Nucleus accumbens (tissue), 56 donors: Measurements from ENCODE around the gene FCRLB.
"Not testable (repeated sequence)": the region's sequence is repeated elsewhere in the genome, so short reads cannot be mapped to it uniquely, and the experiment has no call there.

Experiments used
- DNase-seq, 56 donors: peaks; one replicate each; lab custom pipeline; 2025; lab: John Stamatoyannopoulos, UW

The FCRLB gene, protein sequence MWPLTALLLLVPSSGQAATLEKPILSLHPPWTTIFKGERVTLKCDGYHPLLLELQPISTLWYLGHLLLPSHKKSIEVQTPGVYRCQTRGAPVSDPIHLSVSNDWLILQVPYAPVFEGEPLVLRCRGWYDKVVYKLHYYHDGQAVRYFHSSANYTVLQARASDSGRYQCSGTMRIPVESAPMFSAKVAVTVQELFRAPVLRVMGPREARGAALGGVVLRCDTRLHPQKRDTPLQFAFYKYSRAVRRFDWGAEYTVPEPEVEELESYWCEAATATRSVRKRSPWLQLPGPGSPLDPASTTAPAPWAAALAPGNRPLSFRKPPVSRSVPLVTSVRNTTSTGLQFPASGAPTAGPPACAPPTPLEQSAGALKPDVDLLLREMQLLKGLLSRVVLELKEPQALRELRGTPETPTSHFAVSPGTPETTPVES

GRCh38 chr1:161720956-161721737 is at the start of gene FCRLB:
Gene FCRLB (plus strand): TSS chr1:161721544. CDS start chr1:161722673, 1,129 bp downstream.
- DNase-seq = no peak

DNA sequence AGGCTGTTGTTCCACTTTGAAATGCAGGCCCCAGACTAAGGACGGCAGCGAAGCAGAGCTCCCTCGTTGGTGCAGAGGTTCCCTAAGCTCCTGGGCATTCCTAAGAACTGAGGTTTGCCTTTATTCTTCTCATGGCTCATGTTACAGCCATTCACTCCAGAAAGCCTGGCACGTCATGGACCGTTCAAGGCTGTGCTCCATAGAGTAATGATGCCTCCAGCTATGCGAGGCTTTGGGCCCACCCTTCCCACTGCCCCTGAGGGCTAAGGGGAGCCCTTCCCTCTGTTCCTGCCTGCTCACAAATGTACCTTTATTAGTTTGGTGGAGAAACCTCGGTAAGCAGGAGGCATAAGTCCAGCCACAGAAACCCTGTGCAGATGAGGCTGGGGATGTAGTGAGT is 47.9 kb upstream of the FCRLB start:
- not testable (repeated sequence) for DNase-seq

GRCh38 chr1:161674447-161674846 is 46.9 kb upstream of the FCRLB start:
- not testable (repeated sequence) for DNase-seq

DNA sequence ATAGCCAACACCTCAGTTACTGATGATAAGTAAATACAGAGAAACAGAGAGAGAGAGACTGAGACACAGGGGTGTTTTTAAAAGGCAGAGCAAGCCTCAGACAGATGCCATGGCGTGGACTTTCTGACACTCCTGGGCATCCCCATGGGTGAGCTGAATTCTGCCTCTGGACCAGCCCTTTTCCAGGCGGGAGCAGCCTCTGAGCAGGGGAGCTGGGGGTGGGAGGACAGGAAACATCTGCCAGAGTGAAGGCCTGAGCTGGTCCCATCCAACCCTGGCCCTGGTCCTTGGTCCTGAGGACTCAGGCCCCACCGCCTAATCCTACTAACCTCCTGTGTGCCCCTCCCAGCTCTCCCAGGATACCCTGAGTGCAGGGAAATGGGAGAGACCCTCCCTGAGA is 46.4 kb upstream of the FCRLB start:
- not testable (repeated sequence) for DNase-seq

GRCh38 chr1:161676441-161676840 is 44.9 kb upstream of the FCRLB start:
- peak in 1 of 56 donors; percentile 33 for DNase-seq

- no peak for DNase-seq
These were observed 44.2 kb upstream of the FCRLB start for GRCh38 chr1:161676958-161677689.

DNA sequence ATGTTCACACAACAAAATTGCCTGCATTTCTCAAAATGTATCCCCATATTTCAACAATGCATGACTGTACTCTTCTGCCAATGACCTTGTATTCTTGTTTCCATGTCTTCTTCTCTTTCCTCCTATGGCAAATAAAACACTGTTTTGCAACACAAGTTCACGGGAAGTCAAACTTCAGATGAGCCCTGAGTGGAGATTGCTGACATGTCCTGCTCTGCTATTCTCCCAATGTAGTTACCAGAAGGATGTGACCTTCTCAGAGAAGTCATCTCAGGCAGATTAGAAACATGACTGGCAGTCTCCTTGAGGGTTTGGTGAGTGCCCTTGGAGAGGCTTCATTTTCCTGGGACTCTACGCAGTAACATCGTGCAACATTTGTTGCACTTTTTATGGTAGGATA is 42.8 kb upstream of the FCRLB start:
- DNase-seq = no peak

DNA sequence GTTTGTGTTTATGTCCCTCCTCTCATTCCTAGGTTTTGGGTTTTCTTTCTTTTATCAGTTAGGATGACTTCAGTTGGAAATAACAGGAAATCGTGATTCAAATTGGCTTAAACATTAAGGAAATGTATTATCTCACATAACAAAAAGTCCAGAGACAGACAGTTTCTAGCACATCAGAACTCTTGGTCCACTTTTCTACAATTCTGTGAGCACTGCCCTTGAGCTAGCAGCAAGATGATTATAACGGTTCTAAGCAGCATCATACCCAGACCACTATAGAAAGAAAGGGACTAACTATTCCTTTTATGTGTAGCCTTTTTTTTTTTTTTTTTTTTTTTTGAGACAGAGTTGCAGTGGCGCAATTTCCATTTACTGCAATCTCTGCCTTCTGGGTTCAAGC is 39.5 kb upstream of the FCRLB start:
- no peak for DNase-seq

- DNase-seq = no peak
These were observed 32.4 kb upstream of the FCRLB start for GRCh38 chr1:161688946-161689345.

DNA sequence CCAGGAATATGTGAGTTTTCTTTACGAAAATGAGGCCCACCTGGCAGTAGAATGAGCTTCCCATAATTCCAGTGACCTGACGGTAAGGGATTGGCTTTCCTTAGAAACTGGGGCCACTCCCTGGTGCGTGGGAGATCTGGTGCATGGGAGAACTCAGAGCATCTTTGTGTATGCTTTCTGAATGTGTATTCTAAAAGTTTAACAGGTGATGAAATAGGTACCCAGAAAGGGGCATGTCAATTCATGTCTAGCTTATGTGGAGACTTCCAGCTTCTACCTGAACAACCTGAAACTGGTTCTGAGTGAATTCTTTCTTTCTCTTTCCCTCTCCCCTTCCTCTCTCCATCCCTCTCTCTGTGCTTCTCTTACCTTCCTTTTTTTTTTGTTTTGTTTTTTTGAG is 29.5 kb upstream of the FCRLB start:
- DNase-seq = no peak

DNA sequence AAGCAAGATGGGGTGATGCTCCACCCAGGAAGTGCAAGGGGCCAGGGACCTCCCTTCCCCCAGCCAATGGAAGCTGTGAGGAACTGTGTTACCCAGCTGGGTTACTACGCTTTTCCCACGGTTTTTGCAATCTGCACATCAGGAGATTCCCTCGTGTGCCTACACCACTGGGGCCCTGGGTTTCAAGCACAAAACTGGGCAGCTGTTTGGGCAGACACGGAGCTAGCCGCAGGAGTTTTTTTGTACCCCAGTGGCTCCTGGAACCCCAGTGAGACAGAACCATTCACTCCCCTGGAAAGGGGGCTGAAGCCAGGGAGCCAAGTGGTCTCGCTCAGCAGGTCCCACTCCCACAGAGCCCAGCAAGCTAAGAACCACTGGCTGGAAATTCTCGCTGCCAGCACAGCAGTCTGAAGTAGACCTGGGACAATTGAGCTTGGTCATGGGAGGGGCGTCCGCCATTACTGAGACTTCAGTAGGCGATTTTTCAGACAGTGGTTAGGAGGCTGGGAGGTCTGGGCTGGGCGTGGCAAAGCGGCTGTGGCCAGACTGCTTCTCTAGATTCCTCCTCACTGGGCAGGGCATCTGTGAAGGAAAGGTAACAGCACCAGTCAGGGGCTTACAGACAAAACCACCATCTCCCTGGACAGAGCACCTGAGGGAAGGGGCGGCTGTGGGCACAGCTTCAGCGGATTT is 28.2 kb upstream of the FCRLB start:
- DNase-seq = not testable (repeated sequence)

- not testable (repeated sequence) for DNase-seq
These were observed 23.0 kb upstream of the FCRLB start for GRCh38 chr1:161698302-161698701.

- DNase-seq = no peak
These were observed 19.1 kb upstream of the FCRLB start for GRCh38 chr1:161702250-161702649.

GRCh38 chr1:161705537-161705936 is 15.8 kb upstream of the FCRLB start:
- DNase-seq = no peak

DNA sequence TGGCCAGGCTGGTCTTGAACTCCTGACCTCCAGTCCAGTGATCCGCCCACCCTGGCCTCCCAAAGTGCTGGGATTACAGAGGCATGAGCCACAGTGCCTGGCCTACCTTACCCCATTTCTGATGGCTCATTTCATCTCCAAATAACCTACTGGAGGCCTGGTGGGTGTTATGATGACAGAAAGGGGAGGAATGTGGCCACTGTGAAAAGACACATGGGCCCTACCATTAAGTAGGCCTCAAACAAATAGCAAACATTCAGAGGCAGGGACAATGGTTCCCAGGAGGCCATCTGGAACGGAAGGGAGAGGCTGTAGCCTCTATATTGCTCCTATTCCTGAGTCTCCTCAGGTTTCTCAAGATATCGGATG is 15.2 kb upstream of the FCRLB start:
- DNase-seq = no peak

DNA sequence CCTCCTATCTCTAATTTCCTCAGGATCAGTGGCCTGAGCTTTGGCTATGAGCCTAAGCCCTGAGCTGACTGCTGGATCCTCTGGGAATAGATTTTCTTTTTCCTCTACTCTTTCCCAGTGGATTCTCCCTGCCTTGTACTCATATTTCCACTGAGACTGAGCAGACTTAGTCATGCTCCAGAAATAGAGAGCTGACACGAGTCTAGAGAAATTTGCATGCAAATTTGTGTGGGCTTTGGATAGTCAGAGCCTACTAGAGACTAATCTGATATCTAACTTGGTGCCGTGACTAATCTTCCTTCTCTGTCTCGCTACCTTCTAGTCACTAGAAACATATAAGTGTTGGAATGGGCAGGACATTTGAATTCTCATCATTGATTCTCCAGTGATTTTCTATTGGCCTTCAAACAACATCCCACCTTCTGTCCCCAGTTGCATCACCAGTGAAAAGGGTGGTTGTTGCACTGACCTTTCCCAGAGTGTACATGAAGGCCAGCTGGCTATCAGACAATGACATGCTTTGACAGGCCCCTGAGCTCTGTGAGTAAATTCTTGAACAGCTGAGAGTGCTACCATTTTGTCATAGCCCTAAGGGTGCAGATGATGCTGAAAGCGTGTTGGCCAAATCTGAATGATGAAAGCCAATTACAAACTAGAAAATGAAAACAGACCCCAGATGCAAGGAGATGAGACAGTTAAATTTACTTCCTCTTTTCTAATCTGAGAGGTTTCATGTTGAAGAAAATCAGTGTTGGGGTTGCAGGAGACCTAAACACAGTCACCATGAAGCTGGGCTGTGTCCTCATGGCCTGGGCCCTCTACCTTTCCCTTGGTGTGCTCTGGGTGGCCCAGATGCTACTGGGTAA is 14.6 kb upstream of the FCRLB start, which contains the start of gene FCRLA:
Gene FCRLA, plus strand, starts transcription at position 748 of the 866 bp plus-strand sequence. Its CDS starts 36 bp downstream, at position 784.
- DNase-seq = peak in 23 of 56 donors; percentile 2 to 52 (median 20)

GRCh38 chr1:161707503-161707902 is 13.8 kb upstream of the FCRLB start:
- no peak for DNase-seq

DNA sequence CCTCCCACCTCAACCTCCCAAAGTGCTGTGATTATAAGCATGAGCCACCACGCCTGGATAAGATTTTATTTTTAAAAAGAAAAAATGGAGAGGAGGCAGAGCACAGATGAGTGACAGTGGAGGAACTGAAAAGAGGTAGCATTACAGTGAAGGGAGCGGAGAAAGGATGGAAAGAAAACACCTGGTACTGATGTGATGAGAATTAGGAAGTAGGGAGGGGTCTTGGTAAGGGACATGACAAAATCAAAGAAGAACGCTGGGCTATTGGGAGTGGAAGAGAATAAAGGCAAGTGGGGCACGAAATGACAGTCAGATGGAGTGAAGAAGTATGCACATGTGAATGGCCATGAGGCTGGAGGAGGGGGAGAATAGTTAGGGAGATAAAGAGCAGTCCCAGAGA is 12.0 kb upstream of the FCRLB start:
- DNase-seq = no peak

DNA sequence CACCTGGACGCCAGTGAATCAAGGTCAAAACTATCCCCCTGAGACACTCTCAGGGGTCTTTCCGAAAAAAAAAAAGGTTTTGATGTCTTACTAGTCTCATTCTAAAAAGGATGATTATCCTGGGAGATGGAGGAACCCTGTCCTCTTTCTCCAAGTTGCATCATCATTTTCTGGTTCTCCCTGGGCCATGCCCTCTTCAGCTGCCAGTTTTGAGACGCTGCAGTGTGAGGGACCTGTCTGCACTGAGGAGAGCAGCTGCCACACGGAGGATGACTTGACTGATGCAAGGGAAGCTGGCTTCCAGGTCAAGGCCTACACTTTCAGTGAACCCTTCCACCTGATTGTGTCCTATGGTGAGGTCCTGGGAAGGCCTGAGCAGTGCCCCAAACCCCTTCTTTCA is 10.8 kb upstream of the FCRLB start:
- DNase-seq = no peak
